GM21619 (cell line): ENCODE measurements around the gene TMEM61.
"Not testable (repeated sequence)": the region's sequence is repeated elsewhere in the genome, so short reads cannot be mapped to it uniquely, and the experiment has no call there.

ENCODE experiments used
- ATAC-seq: cut with Tn5 transposase; IDR thresholded peaks from one replicate; pipeline ENCODE4 v1.9.1; 2021; ENCODE audit not compliant: unreplicated experiment

TMEM61 gene

DNA sequence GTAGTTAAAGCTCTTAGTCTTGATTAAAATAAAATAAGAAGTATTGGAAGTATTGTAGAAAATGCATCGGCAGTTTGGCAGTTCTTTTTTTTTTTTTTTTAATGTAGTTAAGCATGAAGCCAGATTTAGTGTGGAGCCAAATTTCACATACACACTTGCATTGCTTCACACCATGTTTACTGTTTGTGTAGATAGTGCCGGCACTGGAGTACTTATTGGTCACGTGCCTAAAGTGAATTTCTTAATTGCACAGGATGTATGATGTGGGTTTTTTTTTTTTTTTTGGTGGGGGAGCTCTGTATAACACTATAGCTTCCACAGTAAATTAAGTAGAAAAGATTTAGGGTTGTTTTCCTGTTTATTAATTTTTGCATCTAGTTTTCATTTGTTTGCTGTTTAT is 21.2 kb upstream of the TMEM61 start:
- no peak for ATAC-seq

DNA sequence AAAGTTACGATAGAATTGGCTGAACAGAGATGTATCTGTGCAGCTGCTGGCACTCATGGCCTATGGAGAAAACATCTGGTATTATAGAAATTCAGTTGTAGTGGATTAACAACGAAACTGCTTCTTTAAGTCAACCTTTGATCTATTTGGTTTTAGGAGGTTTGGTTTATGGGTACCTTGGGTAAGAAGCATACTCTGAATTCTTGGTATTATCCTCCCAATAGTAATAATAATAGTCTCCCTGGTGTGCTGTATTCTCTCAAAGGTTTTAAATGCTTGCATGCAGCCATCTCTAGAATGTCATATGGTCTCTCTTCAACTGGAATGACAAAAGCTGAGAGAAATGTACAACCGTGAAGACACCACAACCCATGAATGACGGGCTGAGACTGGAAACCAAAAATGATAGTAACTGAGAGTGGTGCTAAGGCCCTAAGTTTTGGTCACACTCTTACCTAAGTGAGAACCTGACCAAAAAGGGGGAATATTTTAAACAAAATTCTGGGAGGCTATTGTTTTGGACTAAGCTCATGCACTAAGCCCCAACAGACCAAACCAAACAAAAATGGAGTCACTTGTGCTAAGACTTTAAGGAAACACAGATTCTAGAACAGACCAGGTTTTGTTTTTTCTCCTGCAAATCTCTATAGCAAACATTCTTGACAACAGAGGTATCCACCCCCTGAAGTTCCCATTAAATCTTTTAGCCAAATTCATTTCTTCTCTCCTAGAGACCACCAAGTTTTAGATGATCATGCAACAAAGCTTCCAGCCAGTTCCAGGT is 17.6 kb upstream of the TMEM61 start:
- no peak for ATAC-seq

DNA sequence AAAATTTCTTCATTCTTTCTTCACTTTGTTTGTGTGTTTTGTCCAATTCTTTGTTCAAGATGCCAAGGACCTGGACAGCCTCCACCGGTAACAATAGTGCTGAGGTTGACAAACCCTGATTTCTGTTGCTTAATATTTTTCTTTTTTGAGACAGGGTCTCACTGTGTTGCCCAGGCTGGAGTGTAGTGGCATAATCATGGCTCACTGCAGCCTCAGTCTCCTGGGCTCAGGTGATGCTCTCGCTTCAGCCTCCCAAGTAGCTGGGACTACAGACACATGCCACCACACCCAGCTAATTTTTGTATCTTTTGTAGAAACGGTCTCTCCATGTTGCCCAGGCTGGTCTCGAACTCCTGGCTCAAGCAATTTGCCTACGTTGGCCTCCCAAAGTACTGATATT is 16.6 kb upstream of the TMEM61 start:
- not testable (repeated sequence) for ATAC-seq

DNA sequence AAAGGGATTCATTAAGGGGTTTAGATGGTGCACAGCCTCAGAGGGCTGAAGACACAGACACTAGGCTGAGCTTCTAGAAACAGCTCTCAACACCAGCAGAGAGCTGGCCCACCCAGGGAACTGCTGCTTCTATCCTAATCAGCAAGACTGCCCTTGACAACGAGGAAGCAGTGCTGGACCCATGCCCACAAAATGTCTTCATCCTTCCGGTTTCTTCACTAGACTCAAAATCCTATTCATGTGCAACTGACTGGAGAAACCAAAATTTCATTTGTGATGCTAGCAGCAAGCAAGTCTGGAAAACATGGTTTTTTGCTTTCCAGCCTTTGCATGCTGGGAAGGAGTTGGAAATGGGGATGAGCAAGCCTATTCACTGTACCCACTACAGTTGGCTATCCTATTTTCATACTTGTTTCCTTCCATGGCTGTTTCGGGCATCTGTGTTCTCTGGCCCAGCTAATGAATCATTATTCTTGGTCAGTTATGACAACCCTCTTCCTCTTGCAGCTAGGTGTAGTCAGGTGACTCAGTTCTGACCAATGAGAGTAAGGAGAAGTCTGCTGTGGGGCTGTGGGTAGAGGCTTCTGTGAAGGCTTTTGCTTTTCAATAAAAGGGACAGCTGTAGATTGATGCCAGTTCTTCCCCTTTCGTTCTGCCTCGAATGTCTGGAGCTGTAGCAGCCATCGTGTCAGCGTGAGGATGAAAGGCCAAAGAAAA is 14.6 kb upstream of the TMEM61 start:
- ATAC-seq, result peak; percentile 92

DNA sequence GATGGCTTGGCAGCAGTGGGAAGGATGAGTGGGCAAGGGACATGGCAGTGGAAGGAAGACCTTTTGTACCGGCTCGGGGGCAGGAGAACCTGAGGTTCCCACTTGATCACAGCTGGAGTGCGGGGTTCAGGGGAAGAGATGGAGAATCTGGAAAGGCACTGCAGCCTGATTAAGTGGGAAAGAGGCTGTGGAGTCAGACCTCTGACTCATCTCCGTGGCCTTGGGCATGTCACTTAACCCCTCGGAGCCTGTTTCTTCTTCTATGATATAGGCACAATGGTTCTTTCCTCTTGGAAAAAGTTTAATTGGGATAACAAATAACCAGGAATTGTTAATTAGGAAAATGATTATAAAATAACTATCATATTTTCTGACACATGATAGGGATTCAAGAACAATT is 13.1 kb upstream of the TMEM61 start:
- no peak for ATAC-seq

DNA sequence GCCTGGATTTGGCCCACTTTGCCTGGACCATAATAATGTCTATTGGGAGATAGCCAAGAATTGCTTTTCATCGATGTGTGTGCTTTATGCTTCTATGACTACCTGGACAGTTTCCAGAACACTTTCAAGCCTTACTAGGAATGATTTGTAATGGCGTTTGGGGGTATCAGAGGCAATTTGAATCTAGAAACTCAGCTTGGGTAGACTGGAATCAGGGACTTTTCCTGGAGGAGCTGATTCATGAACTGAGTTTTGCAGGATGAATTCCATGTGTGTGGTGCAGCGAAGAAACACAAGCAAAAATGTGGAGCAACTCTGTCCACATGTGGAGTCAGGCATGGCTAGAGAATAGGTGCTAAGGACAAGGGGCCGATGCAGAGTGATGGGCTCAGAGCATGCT is 11.9 kb upstream of the TMEM61 start:
- ATAC-seq, result no peak

DNA sequence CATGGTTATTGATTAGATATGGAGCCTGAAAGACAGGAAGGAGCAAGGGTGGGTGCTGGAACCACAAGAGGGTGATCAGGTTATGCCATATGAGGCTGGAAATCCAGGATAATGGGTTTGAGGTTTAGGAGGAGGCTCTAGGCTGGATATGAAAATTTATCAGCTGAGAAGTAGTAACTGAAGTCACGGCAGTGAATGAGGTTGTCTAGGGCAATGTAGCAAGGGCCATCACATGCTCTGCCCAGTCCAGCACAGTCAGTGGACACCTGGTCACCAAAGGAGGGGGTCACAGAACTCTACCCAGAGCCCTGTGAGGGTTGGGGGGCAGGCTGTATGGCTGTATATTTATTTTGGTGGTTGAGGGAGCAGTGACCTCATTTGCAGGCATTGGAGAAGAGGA is 10.5 kb upstream of the TMEM61 start:
- ATAC-seq, result no peak

DNA sequence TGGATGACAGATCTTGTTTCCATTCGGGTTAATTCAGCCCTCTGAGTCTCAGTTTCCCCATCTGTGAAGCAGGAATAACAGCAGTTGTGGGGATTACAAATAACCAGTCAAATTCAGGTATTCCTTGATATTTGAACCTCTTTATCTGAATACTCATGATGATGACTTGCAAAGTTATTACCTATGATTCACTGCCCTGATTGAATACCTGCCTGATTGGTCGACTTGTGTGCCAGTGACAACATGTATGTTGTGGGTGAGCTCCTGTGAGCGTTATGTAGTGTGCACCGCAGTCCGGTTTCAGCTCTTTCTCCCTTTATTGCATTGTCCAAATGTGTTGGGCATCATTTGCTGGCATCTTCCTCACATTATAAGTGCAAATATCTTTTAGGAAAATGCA is 9.5 kb upstream of the TMEM61 start:
- ATAC-seq, result peak; percentile 4

DNA sequence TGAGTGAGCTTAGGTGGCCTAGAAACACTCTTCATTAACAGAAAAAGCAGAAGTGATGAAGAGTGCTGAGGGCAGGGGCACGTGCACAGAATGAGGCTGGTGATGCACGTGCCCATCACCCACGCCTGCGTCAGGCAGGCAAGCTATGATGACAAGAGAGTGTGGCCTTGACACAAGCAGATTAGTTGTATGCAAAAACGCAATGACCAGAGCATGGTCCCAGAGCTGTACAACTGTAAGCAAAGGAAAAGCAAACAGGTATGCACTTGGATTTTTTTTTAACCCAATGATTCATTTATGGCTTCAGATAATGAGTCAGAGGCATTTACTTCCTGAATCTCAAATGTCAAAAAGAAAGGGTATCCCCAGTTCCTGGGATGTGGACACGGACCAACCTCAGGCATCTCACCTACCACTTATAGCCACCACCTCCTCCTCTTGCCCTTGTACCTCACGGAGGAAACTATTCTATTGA is 9.1 kb upstream of the TMEM61 start:
- peak; percentile 91 for ATAC-seq

DNA sequence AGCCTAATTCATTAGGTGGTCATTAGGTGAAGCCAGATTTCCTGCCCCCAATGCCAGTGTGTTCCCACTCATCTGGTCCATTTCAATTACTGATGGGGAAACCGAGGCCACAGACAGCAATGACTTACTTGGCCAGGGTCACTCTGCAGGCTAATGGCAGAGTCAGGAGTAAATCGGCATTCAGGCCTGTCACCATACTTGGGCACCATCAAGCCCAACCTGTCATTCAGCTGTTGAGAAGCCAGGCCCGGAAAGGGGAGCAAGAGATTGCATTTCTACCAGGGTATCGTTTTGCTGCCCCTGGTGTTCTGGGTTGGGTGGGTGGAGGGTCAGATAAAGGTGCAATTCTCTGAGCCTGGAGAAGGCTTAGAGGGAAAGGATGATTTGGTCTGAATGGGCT is 8.0 kb upstream of the TMEM61 start:
- no peak for ATAC-seq

DNA sequence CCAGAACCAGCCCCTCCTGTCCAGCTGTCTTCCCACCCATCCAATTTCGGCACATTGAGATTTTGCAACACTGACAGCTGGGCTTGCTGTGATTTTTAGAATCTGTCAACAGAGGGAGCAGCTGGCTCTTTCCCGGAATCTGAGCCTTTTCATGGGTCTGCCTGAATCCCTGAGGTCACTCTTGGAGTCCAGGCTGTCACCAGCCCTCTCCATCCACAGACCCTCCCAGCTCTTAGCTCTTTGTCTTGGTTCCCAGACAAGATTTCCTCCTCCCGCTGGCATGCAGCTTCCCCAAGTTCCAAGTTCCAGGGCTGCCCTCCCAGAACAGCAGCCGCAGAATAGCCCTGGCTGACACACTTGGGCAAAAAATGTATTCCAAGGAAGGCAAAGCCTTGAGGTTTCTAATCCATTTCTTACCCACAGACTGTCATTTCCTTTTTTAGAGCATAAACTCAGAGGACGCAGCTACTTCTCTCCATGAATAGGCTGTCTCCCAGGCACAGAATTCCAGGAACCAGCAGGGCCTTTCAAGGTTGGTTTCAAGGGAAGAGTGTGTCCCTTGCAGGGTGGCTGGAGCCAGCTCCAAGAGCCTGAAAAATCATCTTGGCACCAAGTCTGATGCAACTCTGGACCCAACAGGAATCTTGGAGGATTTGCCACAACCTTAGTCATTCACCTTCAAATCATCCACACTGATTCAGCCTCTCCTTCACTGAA is 7.1 kb upstream of the TMEM61 start:
- ATAC-seq, result no peak

DNA sequence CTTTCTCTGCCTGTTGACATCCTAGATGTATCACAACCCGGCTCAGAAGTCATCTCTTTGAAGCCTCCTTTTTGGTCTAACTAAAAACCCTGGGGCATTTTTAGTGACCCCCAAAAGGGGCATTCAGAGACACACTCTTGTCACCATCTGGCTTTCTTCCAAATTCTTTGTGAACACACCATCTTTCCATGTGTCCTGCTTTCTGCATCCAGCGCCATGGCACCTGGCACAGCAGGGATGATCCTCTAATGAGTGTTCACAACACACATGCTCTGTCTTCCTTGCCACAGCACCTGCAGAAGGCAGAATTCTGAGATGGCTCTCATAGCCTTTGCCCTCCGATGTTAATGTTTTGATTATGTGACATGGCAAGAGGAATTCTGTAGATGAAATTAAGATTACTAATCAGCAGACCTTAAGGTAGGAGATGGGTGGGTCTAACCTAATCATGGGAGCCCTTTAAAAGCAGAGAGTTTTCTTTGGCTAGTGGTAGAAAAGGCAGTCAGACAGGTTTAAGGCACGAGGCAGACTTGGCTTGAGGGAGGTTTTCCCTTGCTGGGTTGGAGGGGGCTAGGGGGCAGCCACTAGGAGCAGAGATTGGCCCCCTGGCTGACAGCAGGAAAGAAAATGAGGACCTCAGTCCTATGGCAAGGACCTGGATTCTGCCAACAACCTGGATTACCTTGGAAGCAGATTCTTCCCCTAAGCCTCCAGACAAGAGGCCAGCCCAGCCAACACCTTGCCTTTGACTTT is 4.9 kb upstream of the TMEM61 start:
- no peak for ATAC-seq

DNA sequence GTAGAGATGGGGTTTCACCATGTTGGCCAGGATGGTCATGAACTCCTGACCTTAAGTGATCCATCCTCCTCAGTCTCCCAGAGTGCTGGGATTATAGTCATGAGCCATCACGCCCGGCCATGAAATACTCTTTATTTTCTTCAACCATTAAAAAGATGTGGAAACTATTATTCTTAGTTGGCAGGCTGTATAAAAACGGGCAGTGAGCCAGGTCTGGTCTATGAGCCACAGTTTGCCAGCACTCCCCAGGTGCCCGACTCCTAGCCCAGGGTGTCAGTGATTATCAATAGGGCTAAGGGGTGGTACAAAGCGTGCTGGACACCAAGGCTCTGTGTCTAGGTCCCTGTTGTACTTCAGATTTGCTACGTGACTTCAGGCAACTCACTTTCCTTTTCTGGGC is 3.7 kb upstream of the TMEM61 start:
- ATAC-seq, result no peak

DNA sequence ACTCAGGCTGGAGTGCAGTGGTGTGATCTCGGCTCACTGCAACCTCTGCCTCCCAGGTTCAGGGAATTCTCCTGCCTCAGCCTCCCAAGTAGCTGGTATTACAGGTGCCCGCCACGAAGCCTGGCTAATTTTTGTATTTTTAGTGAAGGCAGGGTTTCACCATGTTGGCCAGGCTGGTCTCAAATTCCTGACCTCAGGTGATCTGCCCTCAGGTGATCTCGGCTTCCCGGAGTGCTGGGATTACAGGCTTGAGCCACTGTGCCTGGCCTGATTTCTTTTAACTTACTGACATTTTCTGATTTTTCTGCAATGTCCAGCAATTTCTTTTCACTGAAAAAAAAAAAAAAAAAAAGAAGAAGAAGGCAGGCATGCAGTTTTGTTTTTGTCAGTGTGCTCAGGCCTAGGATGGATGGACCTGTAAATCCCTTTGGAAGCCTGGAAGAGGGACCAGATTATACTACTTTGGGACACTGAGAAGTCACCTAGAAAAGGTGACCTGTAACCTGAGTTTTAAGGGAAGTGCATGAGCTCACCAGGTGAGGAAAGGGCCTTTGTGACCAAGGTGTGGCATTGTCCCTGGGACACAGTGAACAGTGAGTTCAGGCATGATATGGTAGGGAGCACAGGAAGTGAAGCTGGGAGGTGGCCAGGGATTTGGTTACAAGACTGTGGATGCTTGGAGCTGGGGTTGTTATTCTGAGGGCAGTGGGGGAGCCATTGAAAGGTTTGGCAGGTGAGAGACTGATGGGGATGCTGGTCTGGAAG is 2.7 kb upstream of the TMEM61 start:
- ATAC-seq, result no peak

DNA sequence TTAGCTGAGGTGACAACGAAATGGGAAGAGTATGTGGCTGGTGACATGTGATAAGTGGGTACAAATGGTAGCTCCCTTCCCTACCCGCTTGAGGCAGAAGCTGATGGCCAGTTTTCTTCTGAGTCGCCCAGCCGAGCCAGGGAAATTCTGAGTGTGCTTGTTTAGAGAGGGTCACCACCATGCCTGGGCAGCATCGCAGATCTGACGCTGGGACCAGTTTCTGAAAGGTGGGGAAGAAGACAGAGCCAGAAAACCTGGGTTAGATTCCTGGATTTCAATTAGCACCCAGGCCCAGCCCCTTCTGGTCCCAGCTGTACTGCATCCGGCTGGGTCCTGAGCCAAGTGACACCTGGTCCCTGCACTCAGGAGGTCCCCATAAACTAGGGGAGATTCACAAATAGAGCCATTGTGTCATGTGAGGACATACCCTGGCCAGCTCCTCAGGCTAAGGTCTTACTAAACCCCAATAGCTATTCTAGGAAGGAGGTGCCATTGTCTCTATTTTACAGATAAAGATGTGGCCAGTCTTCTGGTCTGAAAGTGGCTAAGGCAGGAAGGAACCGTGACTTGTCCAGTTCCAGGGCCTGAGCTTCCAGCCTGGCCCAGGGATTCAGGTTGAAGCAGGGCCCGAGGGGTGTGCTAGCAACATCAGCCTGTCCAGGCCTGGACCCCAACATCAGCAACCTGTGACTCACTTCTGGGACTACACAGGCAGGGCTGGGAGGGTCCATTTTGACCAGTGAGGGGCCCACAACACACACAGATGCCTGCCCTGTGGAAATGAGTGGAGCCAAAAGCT is 1.7 kb upstream of the TMEM61 start:
- no peak for ATAC-seq

DNA sequence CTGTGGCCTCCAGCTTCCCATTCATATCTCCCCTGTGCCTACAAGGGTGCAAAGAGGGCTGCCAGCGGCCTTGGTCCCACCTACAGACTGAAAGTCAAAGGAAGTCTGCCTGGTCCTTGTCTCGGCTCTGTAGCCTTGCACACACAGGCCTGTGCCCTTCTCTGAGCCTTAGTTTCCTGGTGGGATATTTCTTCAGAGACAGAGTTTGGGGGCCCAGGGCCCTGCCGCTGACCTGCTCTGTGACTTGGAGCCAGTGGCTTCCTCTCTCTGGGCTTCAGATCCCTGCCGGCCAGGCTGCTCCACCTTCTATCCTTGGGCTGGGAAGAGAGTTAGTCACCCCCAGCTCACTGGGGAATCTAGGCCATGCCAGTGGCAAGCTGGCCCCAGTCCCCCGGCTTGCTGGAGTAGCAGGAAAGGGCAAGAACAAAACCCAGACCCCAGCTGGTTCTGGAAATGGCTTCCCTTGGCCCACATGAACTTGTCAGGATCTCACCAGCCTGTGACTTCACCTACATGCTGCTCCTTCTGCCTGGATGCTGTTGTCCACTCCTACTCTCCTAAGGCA is 1.0 kb upstream of the TMEM61 start:
- ATAC-seq, result no peak

DNA sequence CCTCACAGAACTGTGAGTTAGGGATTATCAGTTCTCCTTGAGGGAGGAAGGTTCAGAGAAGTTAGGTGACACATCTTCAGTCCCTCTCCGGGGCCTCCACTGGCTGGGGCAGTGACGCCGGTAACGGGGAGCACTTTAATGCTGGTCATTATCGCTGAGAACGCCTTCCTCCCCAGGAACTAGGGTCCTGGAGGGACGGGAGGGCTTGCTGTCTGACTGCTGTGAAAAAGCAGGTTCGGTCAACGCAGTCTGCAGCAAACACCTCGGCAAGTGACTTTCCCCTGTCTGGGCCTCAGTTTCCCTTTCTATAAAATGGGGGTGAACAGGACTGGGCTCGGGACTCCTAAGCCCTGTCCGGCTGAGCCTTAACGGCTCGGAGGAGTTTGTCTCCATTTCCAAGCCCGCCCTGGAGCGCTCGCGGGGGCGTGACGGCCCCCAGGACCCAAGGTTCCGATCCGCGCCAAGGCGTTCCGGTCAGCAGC is 341 bp upstream of the TMEM61 start:
- no peak for ATAC-seq

DNA sequence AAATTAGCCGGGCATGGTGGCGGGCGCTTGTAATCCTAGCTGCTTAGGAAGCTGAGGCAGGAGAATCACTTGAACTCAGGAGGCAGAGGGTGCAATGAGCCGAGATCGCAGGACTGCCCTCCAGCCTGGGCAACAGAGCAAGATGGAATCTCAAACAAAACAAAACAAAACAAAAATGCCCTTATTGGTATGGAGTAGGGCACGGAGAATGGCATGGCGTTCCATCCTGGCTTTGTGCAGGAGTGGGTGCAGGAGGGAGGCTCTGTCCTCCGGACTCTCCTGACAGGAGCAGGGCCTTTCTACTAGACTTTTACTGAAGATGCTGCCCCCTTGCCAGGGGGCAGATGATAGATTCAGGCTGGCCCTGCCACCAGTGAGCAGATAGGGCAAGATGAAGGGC is 1.0 kb downstream of the TMEM61 start:
- ATAC-seq, result no peak

DNA sequence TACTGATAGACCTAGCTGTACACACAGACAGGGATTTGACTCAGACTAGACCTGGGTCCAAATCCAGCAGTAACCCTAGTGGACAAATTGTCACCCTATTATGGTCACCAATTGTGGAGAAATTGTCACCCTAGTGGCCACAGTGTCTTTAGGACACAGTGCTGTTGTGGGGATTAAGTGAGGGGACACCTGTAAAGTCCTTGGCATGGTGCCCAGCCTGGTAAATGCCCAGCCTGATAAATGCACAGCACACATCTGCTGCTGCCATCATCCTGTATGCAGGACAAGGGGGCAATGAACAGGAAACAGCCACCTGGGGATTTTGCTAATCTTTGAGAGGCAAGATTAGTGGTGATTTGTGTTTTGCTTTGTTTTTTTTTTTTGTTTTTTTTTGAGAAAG is 2.3 kb downstream of the TMEM61 start:
- no peak for ATAC-seq
